GM21423 (cell line): ENCODE measurements around the gene PDE7B.
"Not testable (repeated sequence)": the region's sequence is repeated elsewhere in the genome, so short reads cannot be mapped to it uniquely, and the experiment has no call there.

Source experiments
- ATAC-seq: cut with Tn5 transposase; IDR thresholded peaks from one replicate; pipeline ENCODE4 v1.9.1; 2021; ENCODE audit warnings: mild to moderate bottlenecking, moderate library complexity; ENCODE audit not compliant: unreplicated experiment

Gene PDE7B

DNA sequence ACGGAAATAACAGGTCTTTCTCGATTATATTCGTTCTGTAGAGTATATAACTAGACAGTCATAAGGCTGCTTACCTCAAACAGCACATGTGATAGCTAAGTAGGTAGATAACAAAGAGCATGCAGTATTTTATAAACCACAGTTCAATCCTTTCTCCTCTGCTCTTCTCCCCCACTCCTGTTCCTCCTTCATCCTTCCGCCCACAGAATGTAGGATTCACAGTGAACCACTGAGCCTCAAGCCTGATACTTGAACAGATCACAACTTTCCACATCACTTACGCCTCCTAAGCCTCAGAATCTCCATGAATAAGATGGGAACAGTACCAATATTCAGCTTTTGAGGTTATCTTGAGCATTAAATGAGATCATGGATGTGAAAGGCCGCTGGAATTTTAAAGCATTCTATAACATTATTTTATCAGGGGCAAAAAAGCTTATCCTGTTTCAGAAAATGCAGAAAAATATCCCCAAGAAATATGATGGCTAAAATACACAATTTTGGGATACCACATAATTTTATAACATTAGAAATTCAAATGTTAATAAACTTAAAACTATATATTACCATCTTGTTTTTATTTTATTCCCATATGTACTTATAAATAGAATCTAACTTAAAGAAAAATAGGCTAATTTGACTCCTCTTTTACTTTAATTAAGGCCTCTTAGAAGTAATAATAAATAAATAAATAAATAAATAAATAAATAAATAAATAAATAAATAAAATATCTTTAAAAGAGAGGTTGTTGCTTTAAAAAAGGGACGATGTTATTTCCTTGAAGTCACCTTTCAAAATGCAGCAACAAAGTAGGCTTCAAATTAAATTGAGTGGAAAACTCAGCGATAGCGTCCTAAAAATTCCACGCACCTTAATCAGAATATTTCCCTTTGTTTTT, 365.3 kb downstream of the PDE7B start:
- ATAC-seq: no peak

DNA sequence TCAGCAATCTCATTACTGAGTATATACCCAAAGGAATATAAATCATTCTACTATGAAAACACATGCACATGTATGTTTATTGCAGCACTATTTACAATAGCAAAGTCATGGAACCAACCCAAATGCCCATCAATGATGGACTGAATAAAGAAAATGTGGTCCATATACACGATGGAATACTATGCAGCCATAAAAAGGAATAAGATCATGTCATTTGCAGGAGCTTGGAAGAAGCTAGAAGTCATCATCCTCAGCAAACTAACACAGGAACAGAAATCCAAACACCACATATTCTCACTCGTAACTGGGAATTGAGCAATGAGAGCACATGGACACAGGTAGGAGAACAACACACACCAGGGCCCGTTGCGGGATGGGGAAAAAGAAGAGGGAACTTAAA, 373.5 kb downstream of the PDE7B start:
- ATAC-seq: not testable (repeated sequence)

- no peak for ATAC-seq
Measured at GRCh38 chr6:136225496-136225895, 374.0 kb downstream of the PDE7B start.

GRCh38 chr6:136226027-136226673, 374.6 kb downstream of the PDE7B start:
- peak; percentile 59 for ATAC-seq

GRCh38 chr6:136226674-136227377, 375.3 kb downstream of the PDE7B start:
- ATAC-seq: peak; percentile 17

DNA sequence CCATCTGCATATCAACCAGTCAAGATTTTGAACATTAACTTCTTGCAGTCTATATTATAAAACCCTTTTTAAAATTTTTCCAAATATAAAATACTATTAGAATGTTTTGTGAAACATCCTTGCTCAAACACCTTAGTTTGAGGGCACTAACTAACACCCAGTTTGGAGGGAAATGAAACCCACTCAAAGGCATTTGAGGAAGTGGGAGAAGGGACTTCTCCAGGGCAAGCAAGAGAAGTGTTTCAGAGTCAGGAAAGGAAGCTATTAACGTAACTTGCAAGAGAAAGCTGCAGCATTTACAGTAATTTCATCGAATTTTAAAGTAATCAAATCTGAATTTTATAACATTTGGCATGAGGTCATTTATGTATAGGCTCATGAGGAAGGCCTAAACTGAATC, 377.3 kb downstream of the PDE7B start:
- ATAC-seq: no peak

DNA sequence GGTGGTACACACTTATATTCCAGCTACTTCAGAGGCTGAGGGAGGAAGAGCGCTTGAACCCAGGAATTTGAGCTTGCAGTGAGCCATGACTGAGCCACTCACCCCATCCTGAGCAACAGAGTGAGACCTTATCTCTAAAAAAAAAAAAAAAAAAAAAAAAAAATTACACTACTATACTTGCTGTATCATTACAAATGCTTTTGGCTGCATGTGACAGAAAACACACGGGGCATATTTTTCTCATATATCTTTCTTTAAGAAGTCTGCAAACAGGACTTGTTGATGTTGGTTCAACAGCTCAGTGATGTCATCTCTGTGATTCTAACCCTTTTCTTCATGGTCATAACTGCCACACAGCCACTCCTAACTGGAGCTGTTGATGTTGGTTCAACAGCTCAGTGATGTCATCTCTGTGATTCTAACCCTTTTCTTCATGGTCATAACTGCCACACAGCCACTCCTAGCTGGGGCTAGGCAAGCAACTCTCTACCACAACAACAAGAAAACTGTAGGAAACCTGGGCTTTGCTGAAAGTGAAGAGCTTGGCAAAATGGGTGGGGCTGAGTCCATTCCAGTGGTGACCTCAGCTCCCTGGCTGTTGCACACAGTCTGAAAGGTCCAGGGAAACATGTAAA, 378.8 kb downstream of the PDE7B start:
- ATAC-seq: no peak

GRCh38 chr6:136232701-136233100, 381.2 kb downstream of the PDE7B start:
- no peak for ATAC-seq

- ATAC-seq: no peak
Measured at GRCh38 chr6:136235233-136235564, 383.7 kb downstream of the PDE7B start.

GRCh38 chr6:136236466-136237293, 385.2 kb downstream of the PDE7B start:
- ATAC-seq: no peak

DNA sequence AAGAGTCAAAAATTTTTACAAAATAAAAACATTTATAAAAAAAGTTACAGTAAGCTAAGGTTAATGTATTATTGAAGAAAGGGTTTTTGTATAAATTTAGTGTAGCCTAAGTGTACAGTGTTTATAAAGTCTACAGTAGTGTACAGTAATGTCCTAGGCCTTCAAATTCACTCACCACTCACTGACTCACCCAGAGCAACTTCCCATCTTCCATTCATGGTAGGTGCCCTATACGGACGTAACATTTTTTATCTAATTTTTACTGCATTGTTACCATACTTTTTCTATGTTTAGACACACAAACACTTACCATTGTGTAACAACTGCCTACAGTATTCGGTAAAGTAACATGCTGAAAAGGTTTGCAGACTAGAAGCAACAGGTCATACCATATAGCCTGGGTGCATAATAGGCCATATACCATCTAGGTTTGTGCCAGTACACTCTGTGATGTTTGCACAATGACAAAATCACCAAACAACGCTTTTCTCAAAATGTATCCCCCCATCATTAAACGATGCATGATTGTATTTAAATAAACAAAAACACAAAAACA, 392.6 kb downstream of the PDE7B start:
- no peak for ATAC-seq
